H7 (cell line): ENCODE data around the gene SPINK4. TPM values are rescaled to one million over a fixed set of nuclear protein-coding genes. Genes with fewer than 3 reads are reported as not detected.
A peak's percentile ranks its signal among the peaks of the same experiment; 100 is the strongest.

Experiments used
- DNase-seq: peaks from one replicate; pipeline ENCODE4 v3.0.0; 2012
- H3K27me3 ChIP-seq: 2 replicates; pipeline ENCODE4 v1.6.0; 2011; ENCODE audit warnings: mild to moderate bottlenecking, low read length; ENCODE audit not compliant: control insufficient read depth, insufficient read depth
- H3K36me3 ChIP-seq: replicated peaks from 2 replicates; pipeline ENCODE4 v1.5.1; 2011; ENCODE audit warnings: low read length; ENCODE audit not compliant: control insufficient read depth, insufficient read depth
- H3K4me3 ChIP-seq: 2 replicates; pipeline ENCODE4 v1.5.1; 2011; ENCODE audit warnings: low read depth, mild to moderate bottlenecking, control low read depth, low read length, moderate library complexity; ENCODE audit not compliant: insufficient read depth
- total RNA-seq: library from RNA; depleted of rRNA; stranded (reverse); fragments of >200 nt; shearing (Covaris generic); gene quantifications from 2 replicates; pipeline ENCODE4 v1.2.3, GENCODE V29; 2014; rRNA removed

The SPINK4 gene, protein sequence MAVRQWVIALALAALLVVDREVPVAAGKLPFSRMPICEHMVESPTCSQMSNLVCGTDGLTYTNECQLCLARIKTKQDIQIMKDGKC
- total RNA-seq: not detected in 2 replicates

DNA sequence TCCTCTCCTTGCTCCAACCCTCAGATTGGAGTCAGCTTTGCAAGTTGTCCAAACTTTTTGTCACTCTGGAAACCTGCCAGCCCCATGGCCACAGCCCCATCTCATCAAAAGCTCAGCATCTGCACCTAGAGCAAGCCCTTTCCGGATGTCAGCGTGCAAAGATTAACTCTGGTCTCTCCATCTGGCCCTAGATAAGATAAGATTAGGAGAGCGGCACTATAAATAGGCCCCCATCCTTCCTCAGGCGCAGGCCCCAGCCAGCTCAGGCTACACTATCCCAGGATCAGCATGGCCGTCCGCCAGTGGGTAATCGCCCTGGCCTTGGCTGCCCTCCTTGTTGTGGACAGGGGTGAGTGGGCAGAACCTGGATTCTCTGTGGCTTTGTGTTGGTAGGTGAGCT lies at the start of gene SPINK4:
TSS of gene SPINK4 (plus strand) at position 247 of the 400 bp plus-strand sequence. CDS start at position 289, 42 bp downstream.
- no peak for DNase-seq
- H3K36me3 ChIP-seq: no peaks in the 10 kb centered on the region

DNA sequence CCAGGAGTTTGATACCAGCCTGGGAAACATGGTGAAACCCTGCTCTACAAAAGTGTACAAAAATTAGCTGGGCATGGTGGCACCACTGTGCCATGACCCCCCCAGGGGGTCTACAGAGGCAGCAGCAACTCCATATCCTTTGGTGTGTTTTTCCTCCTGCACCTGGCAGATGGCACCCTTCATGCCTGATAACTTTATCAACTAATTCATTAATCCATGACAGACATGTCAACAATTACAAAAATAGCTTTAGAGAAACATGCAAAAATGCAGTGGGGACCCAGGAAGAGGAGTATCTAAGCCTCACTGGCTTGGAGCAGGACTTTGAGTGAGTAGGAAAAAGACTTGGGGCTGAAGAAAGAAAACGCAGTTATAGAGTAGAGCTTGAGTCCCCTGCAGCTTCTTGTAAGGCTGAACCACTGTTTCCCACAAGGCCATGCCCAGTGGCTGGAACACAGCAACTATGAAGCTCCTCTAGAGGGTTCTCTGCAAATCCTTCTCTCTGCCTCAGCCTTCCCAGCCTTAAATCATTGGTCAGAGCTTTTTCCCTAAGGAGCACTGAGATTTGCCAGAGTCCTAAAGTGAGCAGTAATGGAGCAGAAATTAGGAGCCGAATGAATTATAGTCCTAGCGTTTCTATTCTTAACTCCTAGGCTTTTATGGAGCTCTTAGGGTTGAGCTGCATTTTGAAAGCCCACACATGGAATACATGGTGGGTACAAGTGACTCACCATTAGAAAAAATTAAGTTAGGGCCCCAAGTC lies 47.3 kb upstream of the SPINK4 start:
- no peak overlapping the region for H3K4me3 ChIP-seq
- H3K36me3 ChIP-seq: no peaks in the 10 kb centered on the region
- no peaks in the 10 kb centered on the region; the same call in 1 of the 2 replicates for H3K27me3 ChIP-seq
- no peak for DNase-seq

More for the DNA sequence above, at the start of gene SPINK4:
- H3K27me3 ChIP-seq: no peaks in the 10 kb centered on the region; the same call in 1 of the 2 replicates
- H3K4me3 ChIP-seq: no peak within 1 kb of the TSS

DNA sequence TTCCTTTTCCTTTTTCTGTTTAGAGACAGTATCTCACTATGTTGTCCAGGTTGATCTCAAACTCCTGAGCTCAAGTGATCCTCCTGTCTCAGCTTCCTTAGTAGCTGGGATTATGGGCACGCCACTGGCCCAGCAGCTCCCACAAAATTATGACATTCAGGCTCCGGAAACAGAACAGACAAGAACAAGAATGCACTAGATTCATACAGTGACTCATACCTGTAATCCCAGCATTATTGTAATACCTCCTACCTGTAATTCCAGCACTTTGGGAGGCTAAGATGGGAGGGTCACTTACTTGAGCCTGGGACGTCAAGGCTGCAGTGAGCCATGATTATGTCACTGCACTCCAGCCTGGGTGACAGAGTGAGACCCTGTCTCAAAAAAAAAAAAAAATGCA lies 46.1 kb upstream of the SPINK4 start:
- Histone ChIP-seq H3K36me3 (no peaks in the 10 kb centered on the region), H3K27me3 (no peaks in the 10 kb centered on the region; the same call in 1 of the 2 replicates), H3K4me3 (no peak overlapping the region)
- DNase-seq: no peak

DNA sequence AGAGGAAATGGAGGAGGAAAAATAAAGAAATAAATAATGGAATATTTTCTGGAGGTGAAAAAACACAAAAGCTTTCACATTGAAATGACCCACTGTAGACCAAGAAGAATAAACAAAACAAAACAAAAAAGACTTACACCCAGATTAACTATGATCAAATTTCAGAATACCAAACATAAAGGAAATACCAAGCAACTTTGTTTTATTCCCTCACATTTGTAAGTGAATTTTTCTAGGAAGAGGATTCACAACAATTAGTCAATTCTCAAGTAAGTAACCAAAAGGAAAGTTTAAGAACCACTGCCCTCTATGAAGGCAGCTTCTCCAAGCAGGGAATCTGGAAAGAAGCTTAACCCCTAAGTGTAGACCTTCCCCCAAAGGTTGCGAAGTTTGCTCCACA lies 43.2 kb upstream of the SPINK4 start:
- no peaks in the 10 kb centered on the region for H3K27me3 ChIP-seq
- no peak overlapping the region for H3K4me3 ChIP-seq
- no peaks in the 10 kb centered on the region for H3K36me3 ChIP-seq
- DNase-seq: no peak

DNA sequence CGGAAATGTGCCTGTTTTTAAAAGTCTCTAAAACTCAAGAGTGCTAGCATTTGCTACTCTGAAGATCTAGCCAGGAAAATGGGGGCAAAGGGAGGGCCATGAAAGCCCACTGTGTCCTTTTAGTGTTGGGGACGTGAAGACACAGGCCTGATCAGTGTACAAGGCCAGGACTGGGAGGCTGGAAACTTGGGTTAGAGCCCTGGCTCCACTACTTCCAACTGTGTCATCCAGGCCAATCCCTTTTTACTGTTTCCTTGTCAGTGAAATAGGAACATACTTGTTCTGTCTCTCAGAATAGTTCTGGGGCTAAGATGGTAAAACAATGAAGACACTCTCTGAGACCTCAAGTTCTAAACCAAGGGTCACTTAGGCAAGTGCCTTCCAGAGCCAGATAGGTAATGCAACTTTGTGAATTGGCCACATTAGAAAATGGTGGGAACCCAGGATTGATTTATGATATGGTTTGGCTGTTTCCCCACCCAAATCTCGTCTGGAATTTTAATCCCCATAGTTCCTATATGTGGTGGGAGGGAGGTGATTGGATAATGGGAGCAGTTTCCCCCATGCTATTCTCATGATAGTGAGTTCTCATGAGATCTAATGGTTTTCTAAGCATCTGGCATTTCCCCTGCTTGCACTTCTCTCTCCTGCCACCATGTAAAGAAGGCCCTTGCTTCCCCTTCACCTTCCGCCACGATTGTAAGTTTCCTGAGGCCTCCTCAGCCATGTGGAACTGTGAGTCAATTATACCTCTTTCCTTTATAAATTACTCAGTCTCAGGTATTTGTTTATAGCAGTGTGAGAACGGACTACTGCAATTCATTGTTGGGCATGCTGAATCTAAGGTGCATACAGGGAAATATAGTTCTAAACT lies 42.5 kb upstream of the SPINK4 start:
- DNase-seq: no peak
- no peaks in the 10 kb centered on the region for H3K36me3 ChIP-seq

DNA sequence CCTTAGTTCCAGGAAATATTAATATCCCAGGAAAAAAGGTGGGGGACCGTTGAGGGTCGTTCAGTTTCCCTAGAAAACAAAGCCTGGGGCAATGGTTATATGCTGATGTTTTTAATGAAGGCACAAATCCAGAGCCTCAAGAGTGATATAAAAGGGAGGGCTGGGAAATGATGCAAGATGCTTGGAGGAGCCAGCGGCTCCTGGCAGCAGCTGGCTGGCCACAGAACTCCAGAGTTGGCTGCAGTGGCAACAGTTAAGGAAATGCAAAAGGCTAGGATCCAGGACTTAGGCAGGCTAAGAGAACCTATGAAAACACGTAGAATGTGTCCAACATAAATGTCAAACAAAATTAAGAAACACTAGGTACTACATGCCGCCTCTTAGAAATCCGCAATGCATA lies 41.8 kb upstream of the SPINK4 start:
- no peaks in the 10 kb centered on the region for H3K27me3 ChIP-seq
- no peak overlapping the region for H3K4me3 ChIP-seq
- DNase-seq: no peak
- no peaks in the 10 kb centered on the region for H3K36me3 ChIP-seq

More for the DNA sequence above, 42.5 kb upstream of the SPINK4 start:
- Histone ChIP-seq H3K27me3 (no peaks in the 10 kb centered on the region), H3K4me3 (no peak overlapping the region)

DNA sequence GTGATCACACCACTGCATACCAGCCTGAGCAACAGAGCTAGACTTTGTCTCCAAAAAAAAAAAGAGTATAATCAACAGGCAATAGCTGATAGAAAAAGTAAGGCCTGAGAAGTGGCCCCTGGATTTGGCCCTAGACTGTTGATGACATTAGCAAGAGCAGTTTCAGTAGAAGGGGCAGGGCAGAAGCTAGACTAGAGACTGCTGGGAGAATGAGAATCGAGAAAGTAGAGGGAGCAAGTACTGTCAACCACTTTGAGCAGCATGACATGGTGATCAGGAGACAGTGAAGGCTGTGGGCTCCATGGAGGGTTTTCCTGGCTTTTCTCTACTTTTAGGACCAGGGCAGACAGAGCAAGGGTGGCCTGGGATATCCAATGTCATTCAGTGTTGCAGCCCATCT lies 37.9 kb upstream of the SPINK4 start:
- no peak overlapping the region for H3K4me3 ChIP-seq
- H3K27me3 ChIP-seq: no peaks in the 10 kb centered on the region; the same call in 1 of the 2 replicates
- H3K36me3 ChIP-seq: no peaks in the 10 kb centered on the region
- DNase-seq: no peak

DNA sequence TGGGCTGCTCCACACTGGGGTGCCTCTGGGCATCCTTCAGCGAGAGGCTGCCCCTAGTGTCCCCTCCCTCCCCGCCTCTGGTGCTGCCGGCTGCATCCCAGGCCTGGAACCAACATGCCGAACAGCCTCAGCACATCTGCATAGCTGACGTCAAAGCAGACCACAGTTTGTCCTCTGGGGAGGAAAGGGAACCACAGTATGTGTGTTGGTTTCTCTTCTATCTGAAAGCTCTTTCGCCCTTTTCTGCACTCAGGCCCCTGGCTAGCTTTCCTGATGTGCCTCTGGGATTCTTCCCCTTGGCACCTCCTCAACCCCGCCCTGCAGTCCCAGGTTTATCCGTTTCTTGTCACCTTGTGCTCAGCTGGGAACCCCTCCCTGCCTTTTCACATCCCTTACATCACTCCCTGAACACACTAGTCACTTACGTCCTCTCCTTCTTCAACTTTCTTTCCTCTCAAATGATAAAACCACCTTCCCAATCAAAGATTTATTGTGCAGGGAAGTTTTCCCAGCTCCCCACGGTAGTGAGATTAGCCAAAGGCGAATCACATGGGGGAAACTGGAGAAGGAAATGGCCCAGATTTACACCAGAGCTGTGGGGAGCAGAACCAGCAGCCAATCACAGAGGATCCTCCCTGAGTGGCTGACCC lies 37.3 kb upstream of the SPINK4 start:
- Histone ChIP-seq H3K4me3 (no peak overlapping the region), H3K27me3 (no peaks in the 10 kb centered on the region; the same call in 1 of the 2 replicates), H3K36me3 (no peaks in the 10 kb centered on the region)
- peak; percentile 51 for DNase-seq

DNA sequence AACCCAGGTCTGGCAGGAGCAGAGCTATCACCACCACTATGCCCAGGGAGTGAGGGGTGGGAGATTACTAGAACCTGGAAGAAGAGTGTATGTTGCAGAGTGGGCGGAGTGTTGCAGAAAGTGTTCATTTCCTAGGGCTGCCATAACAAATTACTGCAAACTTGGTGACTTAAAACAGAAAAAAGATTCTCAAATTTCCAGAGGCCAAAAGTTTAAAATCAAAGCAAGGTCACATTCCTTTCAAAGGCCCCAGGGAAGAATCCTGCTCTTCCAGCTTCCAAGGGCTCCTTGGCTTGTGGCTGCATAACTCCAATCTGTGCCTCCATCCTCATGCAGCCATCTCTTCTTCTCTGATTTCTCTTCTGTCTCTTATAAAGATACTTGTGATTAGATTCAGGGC lies 30.6 kb upstream of the SPINK4 start:
- DNase-seq: no peak
- Histone ChIP-seq H3K4me3 (no peak overlapping the region), H3K27me3 (no peaks in the 10 kb centered on the region), H3K36me3 (no peaks in the 10 kb centered on the region)

DNA sequence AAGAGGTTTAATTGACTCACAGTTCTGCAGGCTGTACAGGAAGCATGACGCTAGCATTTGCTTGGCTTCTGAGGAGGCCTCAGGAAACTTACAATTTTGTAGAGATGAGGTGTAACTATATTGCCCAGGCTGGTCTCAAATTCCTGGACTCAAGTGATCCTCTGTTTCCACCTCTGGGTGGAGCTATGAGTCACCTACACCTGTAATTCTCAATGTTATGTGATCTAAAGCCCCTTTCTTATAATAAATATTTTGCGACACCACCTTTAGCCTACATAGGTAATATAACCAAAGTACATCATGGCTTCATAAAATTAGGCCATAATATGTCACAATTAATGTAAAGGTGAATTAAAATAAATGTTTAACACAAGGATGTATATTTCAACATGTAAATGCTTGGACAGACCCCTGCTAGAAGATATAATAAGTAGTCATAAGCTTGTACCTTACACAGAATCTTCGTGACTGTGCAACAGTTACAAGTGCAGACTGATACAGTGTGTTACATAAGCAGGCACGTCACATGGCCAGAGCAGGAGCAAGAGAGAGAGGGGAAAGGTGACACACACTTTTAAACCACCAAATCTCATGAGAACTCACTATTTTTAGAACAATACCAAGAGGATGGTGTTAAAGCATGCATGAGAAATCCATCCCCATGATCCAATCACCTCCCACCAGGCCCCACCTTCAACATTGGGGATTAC lies 29.8 kb upstream of the SPINK4 start:
- no peak for DNase-seq
- H3K36me3 ChIP-seq: no peaks in the 10 kb centered on the region
- H3K27me3 ChIP-seq: no peaks in the 10 kb centered on the region
- no peak overlapping the region for H3K4me3 ChIP-seq

DNA sequence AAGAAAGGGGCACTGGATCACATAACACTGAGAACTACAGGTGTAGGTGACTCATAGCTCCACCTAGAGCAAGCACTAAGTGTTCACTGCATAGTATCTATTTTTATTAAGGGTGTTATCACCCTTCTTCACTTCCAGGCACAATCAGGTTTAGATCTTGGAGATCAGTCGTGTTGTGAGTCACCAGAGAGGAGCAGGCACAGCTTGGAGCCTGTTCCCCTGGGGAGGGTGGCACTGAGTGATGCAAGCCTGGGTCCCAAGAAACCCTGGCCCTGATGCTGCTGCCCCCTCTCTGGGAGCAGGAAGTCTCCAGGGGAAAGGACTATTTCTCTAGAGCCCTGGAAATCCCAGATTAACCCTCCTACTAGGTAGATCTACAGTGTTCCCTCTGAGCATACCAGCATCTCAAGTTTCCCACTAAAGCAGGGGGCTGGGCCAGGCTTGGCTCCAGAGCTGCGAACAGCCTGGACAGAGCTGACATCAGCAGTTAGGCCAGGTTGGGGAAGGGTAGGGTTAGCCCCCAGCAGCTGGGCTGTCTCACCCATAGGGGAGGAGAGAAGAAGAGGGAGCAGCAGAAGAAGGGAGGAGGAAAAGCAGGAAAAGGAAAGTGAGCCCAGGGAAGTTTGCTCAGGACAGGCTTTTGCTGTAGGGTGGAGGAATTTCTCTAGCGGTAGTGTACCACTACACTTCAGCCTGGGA lies 28.1 kb upstream of the SPINK4 start:
- no peak for DNase-seq
- H3K4me3 ChIP-seq: no peak overlapping the region
- H3K27me3 ChIP-seq: no peaks in the 10 kb centered on the region
- no peaks in the 10 kb centered on the region for H3K36me3 ChIP-seq

DNA sequence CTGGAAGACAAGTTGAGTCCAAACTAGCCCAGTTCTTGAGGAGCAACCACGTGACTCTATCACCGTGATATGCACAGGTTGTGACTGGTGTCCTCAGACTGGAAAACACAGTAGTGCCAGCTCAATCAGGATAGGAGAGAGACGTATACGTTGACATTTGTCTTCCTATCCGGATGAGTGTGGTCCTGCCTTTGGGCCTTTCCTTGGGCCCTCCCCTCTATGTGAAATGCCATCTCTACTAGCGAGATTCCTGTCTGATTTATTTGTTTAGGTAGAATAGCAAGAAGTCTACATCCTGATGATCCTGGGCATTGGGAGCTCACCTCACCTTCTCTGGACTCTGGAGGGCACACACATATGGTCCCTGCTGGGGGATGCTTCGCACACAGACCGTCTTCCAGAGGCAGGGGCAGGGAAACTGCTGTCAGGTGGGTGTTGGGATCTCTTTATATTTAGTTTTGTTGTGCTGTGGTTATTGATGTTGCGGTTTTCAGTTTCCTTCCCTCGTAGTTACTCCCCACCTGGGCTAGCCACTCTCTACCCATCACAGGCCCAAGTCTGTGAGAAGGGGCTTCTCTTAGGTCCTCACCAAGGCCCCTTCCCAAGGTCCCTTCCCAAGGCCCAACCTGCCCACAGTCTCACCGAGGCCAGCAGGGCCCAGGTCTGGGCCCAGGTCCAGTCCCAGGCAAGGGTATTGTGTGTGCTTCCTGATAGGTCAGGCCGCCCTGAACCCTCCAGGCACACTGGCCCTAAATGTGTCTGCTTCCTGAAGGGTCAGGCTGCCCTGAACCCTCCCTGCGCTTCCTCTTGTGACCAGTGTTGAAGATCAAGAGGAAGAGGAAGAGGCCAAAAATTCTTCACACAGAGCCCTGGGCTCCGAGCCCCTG lies 19.0 kb upstream of the SPINK4 start:
- Histone ChIP-seq H3K4me3 (no peak overlapping the region), H3K27me3 (no peaks in the 10 kb centered on the region; the same call in 1 of the 2 replicates), H3K36me3 (no peaks in the 10 kb centered on the region)
- DNase-seq: no peak

DNA sequence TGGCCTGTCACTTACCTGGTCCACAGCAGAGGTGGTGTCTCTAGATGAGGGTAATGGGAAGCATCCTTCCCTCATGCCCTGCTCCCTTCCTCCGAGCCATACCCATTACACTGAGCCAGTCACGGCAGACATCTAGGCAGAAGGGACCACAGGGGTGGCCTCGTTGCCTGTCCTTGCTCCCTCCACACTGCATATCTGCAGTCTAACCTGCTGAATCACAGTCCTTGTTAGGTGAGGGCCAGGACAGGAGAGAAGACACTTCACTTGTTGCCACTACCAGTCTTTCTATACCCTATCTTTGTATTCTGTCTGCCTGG lies 18.4 kb upstream of the SPINK4 start:
- no peak for DNase-seq
- H3K27me3 ChIP-seq: no peaks in the 10 kb centered on the region; the same call in 1 of the 2 replicates
- H3K36me3 ChIP-seq: no peaks in the 10 kb centered on the region

More for the DNA sequence above, 18.4 kb upstream of the SPINK4 start:
- no peak overlapping the region for H3K4me3 ChIP-seq
